Measurements from ENCODE around the gene SH3YL1. TPM values are rescaled to one million over a fixed set of nuclear protein-coding genes. Genes with fewer than 3 reads are reported as not detected.
A peak's percentile ranks its signal among the peaks of the same experiment; 100 is the strongest.

SH3YL1 gene
- total RNA-seq, 1 donor from 2014 or later, result 33.3 TPM

GRCh38 chr2:288758-289361, 25.0 kb upstream of the SH3YL1 start:
- H3K36me3 Mint-ChIP-seq (ENCODE audit: low read depth), result no peaks in the 10 kb centered on the region
- ChIA-PET CTCF (interaction anchor here (2.2 kb wide), 1 partner anchor 42 kb away, joined by 23 read pairs; no protein-coding TSS in a partner anchor), POLR2A (interaction anchor here (0.7 kb wide), 2 partner anchors 12 to 175 kb away, joined by 4 to 5 read pairs; no protein-coding TSS in a partner anchor)
- intact Hi-C loops (cut with micrococcal nuclease), result no loop called here
- no peaks in the 10 kb centered on the region for H3K9me3 Mint-ChIP-seq
- TF ChIP-seq CTCF (IDR thresholded peaks at IDR 0.05), result no peak
- H3K27me3 Mint-ChIP-seq, result peaks cover 22% of the 10 kb centered on the region
- H3K4me3 Mint-ChIP-seq, result peak overlapping the region; percentile 32
- DNase-seq, result no peak
- H3K4me1 Mint-ChIP-seq, result peaks cover 17% of the 10 kb centered on the region
- ATAC-seq (ENCODE audit: low read depth), result no peak
- H3K27ac Mint-ChIP-seq, result no peak overlapping the region

GRCh38 chr2:287911-288757, 24.3 kb upstream of the SH3YL1 start, which contains the start of gene ALKAL2:
ALKAL2 (minus strand) TSS chr2:288091; CDS start chr2:287835, 256 bp downstream.
- Mint-ChIP-seq H3K4me1 (peaks cover 17% of the 10 kb centered on the region), H3K27me3 (peaks cover 22% of the 10 kb centered on the region), H3K27ac (no peak within 1 kb of the TSS), H3K9me3 (no peaks in the 10 kb centered on the region), H3K36me3 (ENCODE audit: low read depth) (peaks cover 5% of the 10 kb centered on the region), H3K4me3 (peak within 1 kb of the TSS; percentile 55)
- no peak for TF ChIP-seq CTCF (IDR thresholded peaks at IDR 0.05)
- intact Hi-C loops (cut with micrococcal nuclease), result no loop called here
- ATAC-seq (ENCODE audit: low read depth) (peak; percentile 53), DNase-seq (peak; percentile 24)
- CTCF ChIA-PET, result no interaction called here
- POLR2A ChIA-PET, result interaction anchor here (0.7 kb wide), 1 partner anchor 12 kb away, joined by 5 read pairs; no protein-coding TSS in a partner anchor

GRCh38 chr2:287471-287885, 23.6 kb upstream of the SH3YL1 start:
- H3K9me3 Mint-ChIP-seq, result no peaks in the 10 kb centered on the region
- H3K27ac Mint-ChIP-seq, result no peak overlapping the region
- ChIA-PET CTCF (no interaction called here), POLR2A (interaction anchor here (0.7 kb wide), 1 partner anchor 39 kb away, joined by 9 read pairs; no protein-coding TSS in a partner anchor)
- intact Hi-C loops (cut with micrococcal nuclease), result no loop called here
- DNase-seq, result no peak
- H3K4me3 Mint-ChIP-seq, result peak overlapping the region; percentile 55
- no peak for TF ChIP-seq CTCF (IDR thresholded peaks at IDR 0.05)
- H3K27me3 Mint-ChIP-seq, result peaks cover 22% of the 10 kb centered on the region
- peak; percentile 69 for ATAC-seq (ENCODE audit: low read depth)
- peaks cover 10% of the 10 kb centered on the region for H3K36me3 Mint-ChIP-seq (ENCODE audit: low read depth)
- peaks cover 17% of the 10 kb centered on the region for H3K4me1 Mint-ChIP-seq

GRCh38 chr2:286774-287392, 23.1 kb upstream of the SH3YL1 start:
- peaks cover 20% of the 10 kb centered on the region for H3K27me3 Mint-ChIP-seq
- no peaks in the 10 kb centered on the region for H3K9me3 Mint-ChIP-seq
- H3K27ac Mint-ChIP-seq, result no peak overlapping the region
- TF ChIP-seq CTCF (IDR thresholded peaks at IDR 0.05), result no peak
- H3K36me3 Mint-ChIP-seq (ENCODE audit: low read depth), result peaks cover 16% of the 10 kb centered on the region
- peak overlapping the region; percentile 55 for H3K4me3 Mint-ChIP-seq
- ATAC-seq (ENCODE audit: low read depth) (no peak), DNase-seq (no peak)
- intact Hi-C loops (cut with micrococcal nuclease), result no loop called here
- ChIA-PET POLR2A (interaction anchor here (0.7 kb wide), 1 partner anchor 40 kb away, joined by 9 read pairs; no protein-coding TSS in a partner anchor), CTCF (no interaction called here)
- H3K4me1 Mint-ChIP-seq, result peaks cover 17% of the 10 kb centered on the region
